ENCODE results near the gene SOX6. TPM values are rescaled to one million over a fixed set of nuclear protein-coding genes. Genes with fewer than 3 reads are reported as not detected.

The SOX6 gene
- total and polyA plus RNA-seq, 2 donors (not counting 3 experiments of a cell fraction or from before 2014, with no cell fraction given) = 0.14 to 3.7 TPM

DNA sequence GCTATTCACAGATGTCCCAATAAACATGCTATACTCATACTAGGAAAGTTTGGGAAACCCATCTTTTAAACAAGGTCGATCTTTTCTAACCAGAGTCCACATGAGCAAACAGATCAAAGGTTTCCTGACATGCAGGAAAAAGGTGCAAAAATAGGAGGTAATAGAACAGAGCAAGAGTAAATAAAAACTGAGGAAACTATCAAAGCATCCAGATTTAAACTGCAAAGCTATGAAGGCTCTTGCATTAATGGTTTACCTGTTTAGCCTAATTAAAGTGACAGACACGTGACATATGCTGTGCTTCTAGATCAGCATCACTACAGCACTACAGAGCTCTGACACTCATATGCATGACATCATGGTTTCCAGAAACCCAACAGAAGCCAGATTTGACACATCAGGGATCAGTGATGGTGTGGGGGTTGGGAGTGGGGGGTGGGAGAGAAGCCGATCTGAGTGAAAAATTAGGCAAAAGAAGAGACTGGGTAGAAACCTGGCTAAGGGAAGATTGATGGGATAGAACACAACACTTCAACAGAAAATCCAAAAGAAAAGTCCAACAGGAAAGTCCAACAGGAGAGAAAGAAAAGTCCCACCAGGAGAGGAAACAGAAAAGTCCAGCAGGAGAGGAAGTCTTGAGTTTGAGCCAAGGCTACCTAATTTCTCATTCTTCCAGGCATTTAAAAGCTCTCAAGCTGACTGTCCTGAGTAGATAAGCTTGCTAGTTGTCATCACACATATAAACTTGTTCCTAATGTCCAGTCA, 262.3 kb downstream of the SOX6 start:
- no peak for DNase-seq (ENCODE audit: low read depth, low spot score)
- TF ChIP-seq FOS (IDR thresholded peaks at IDR 0.05; ENCODE audit: borderline replicate concordance, insufficient read depth, low read length) = no peak
- TF ChIP-seq POLR2A (IDR thresholded peaks at IDR 0.05; ENCODE audit: low read depth, low read length) = no peak
- no peak for TF ChIP-seq MYC (IDR thresholded peaks at IDR 0.05; ENCODE audit: low read depth, low read length)
- no peak for TF ChIP-seq JUN (IDR thresholded peaks at IDR 0.05; ENCODE audit: borderline replicate concordance, insufficient read depth, insufficient read length, low read depth)
- TF ChIP-seq EZH2 (IDR thresholded peaks at IDR 0.05; ENCODE audit: borderline replicate concordance, low read depth, low read length, severe bottlenecking) = no peak
- no peak for TF ChIP-seq GATA2 (IDR thresholded peaks at IDR 0.05; ENCODE audit: insufficient read depth, insufficient read length, low read depth, low read length)
- TF ChIP-seq CTCF (IDR thresholded peaks at IDR 0.05; ENCODE audit: extremely low read depth in 1 of 2, insufficient read depth in 1 of 2, low read depth in 1 of 2, low read length in 2 of 2) = no peak
- TF ChIP-seq, protein P1, sequence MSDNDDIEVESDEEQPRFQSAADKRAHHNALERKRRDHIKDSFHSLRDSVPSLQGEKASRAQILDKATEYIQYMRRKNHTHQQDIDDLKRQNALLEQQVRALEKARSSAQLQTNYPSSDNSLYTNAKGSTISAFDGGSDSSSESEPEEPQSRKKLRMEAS (IDR thresholded peaks at IDR 0.05; ENCODE audit: insufficient read depth, insufficient read length) = no peak
- no peak for TF ChIP-seq POLR2AphosphoS5 (IDR thresholded peaks at IDR 0.05; ENCODE audit: insufficient read depth, low read depth, low read length)
- CTCF ChIA-PET = no interaction called here

More for the DNA sequence above, 262.3 kb downstream of the SOX6 start:
- Histone ChIP-seq H3K9me3 (replicated peaks; ENCODE audit: control insufficient read depth, insufficient read depth, low read length) (no peaks in the 10 kb centered on the region), H3K4me2 (ENCODE audit: insufficient read depth, low read length) (no peak overlapping the region), H3K79me2 (ENCODE audit: control insufficient read depth, insufficient read depth, low read length) (no peaks in the 10 kb centered on the region), H4K20me1 (replicated peaks; ENCODE audit: control insufficient read depth, extremely low read depth, insufficient read depth, low read length) (no peaks in the 10 kb centered on the region), H3K27ac (ENCODE audit: insufficient read depth, low read depth, low read length) (no peak overlapping the region), H2AFZ (ENCODE audit: low read depth, low read length) (no peak overlapping the region), H3K36me3 (ENCODE audit: control insufficient read depth in 2 of 2, extremely low read depth in 1 of 2, insufficient read depth in 2 of 2, low read length in 2 of 2) (no peaks in the 10 kb centered on the region), H3K9ac (replicated peaks; ENCODE audit: extremely low read depth, insufficient read depth, low read length) (no peak overlapping the region), H3K4me1 (ENCODE audit: control insufficient read depth, extremely low read depth, insufficient read depth, low read length) (no peaks in the 10 kb centered on the region), H3K9me1 (replicated peaks; ENCODE audit: control insufficient read depth, extremely low read depth, insufficient read depth, low read length) (no peaks in the 10 kb centered on the region), H3K27me3 (ENCODE audit: control insufficient read depth in 2 of 2, insufficient read depth in 2 of 2, low read length in 2 of 2) (no peaks in the 10 kb centered on the region), H3K4me3 (replicated peaks in 1 of 3; ENCODE audit: insufficient read depth in 1 of 3, low read depth in 1 of 3, low read length in 3 of 3) (no peak overlapping the region)
- intact Hi-C loops (cut with micrococcal nuclease) = no loop called here
- dilution Hi-C loops (cut with MboI; ENCODE audit: extremely low pct_ligation_motif_present, low sequenced_read_pairs) = no loop called here
- POLR2A ChIA-PET = no interaction called here
- no peak for FAIRE-seq
- BruUV-seq (replicated peaks) = no TSS peak
